ENCODE measurements around the gene MMEL1.

DNA sequence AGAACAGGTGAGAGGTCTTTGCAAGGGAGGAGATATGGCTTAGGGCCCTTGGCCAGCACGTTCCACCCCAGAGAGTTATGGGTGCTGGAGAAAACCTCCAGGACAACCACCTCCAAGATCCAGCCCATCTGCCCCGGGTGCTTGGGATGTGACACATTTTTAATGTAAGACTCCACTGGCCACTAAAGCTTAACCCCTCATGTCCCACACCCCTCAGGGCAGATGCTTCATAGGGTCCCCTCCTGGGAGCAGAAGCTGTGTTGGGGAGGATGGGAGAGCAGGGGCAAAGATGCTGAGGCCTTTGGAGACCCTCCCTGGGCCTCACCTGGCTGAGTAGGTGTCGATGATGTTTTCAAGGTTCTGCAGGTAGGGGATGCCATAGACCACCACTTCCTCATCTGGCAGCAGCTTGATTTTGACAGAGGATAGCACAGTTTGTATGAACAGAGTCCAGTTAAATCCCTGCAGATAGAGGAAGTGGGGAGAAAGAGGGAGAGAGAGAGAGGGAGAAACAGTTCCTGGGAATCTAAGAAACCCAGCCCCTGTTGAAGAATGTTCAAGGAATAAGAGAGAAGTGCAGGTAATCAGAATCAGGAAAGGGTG is 34.4 kb downstream of the MMEL1 start:
- TF ChIP-seq, protein P1, sequence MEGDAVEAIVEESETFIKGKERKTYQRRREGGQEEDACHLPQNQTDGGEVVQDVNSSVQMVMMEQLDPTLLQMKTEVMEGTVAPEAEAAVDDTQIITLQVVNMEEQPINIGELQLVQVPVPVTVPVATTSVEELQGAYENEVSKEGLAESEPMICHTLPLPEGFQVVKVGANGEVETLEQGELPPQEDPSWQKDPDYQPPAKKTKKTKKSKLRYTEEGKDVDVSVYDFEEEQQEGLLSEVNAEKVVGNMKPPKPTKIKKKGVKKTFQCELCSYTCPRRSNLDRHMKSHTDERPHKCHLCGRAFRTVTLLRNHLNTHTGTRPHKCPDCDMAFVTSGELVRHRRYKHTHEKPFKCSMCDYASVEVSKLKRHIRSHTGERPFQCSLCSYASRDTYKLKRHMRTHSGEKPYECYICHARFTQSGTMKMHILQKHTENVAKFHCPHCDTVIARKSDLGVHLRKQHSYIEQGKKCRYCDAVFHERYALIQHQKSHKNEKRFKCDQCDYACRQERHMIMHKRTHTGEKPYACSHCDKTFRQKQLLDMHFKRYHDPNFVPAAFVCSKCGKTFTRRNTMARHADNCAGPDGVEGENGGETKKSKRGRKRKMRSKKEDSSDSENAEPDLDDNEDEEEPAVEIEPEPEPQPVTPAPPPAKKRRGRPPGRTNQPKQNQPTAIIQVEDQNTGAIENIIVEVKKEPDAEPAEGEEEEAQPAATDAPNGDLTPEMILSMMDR (IDR thresholded peaks at IDR 0.05), result no peak
- TF ChIP-seq ZFX (IDR thresholded peaks at IDR 0.05; ENCODE audit: borderline replicate concordance), result no peak
